GM19238 (cell line): ENCODE results near the gene KATNIP.

Source experiments
- DNase-seq: peaks from one replicate; pipeline ENCODE4 v3.0.0; 2011; ENCODE audit warnings: low spot score; ENCODE audit not compliant: insufficient read length

The KATNIP gene

DNA sequence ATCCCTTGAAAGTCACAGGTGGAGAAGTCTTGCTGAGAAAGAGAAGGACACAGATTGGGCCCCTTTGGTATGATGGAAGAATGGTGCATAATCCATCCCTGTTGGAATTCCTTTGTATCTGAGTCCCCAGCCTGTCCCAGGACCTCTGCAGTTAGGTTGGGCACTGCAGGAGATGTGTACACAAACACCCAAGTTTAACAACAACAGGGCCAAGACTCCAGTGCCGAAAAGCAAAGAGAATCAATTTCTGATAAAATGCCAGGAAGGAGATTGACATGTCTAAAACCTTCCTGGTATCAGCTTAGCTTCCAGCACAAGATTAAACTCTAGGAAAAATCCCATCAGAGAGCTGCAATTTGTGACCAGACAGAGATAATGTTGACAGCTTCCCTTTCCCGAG is 32.9 kb downstream of the KATNIP start:
- DNase-seq, result no peak

DNA sequence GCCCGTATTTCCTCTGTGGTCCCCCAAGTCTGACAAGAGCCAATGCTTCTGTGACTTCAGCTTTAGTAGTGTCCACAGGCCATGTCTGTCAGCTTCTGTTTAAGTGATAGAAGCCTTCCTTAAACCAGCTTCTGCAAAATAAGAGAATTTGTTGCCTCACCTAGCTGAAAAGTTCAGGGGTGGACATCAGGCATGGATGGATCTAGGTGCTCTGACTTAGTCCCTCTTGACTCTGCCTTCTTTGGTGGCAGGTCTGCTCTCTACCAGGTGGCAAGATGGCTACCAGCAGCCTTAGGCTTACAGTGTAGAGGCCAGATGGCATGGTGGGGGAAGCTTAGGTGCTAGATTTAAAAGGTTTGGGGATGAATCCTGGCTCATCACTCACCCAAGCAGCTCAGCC is 33.7 kb downstream of the KATNIP start:
- DNase-seq, result no peak

DNA sequence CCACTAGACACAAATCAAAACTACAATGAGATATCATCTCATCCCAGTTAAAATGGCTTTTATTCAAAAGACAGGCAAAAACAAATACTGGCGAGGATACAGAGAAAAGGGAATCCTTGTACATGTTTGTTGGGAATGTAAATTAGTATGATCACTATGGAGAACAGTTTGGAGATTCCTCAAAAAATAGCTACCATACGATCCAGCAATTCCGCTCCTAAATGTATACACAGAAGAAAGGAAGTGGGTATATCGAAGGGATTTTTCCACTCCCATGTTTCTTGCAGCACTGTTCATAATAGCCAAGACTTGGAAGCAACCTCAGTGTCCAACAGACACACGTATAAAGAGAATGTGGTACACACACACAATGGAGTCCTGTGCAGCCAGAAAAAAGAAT is 35.3 kb downstream of the KATNIP start:
- DNase-seq, result no peak

DNA sequence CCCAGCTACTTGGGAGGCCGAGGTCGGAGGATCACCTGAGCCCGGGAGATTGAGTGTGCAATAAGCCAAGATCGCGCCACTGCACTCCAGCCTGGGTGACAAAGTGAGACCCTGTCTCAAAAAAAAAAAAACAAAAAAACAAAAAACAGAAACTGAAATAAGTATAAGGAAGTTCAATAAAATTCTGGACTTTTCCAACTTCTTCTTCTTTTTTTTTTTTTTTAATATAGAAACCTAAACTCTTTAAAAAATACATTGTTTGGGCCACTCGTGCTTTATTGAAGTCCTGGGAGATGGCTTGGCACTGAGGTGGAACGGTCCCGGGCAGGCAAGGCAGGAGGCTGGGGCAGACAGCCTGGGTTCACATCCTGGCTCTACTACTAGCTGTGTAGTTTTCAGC is 36.8 kb downstream of the KATNIP start:
- DNase-seq, result no peak

- DNase-seq, result no peak
Observed at GRCh38 chr16:27588057-27588456, 38.1 kb downstream of the KATNIP start.

DNA sequence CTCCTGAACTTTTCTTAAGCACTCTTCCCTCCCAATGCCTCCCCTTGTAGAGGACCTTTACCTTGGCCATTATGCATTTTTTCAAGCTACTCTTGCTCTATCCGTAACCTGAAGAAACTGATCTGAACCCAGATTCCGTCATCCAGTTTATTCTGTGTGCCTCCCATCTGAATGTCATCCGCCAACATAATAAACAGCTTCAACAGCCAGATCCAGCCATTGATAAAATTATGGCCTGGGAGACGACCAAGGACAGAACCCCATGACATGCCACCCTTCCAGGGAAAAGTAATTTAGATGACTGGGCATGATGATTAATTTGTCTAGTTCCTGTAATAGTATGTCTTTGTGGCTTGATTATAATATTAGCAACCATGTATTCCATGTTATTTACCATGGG is 41.9 kb downstream of the KATNIP start:
- no peak for DNase-seq

GRCh38 chr16:27595475-27595874 is 45.5 kb downstream of the KATNIP start:
- no peak for DNase-seq

GRCh38 chr16:27595993-27596392 is 46.0 kb downstream of the KATNIP start:
- DNase-seq, result no peak

GRCh38 chr16:27596411-27596810 is 46.5 kb downstream of the KATNIP start:
- DNase-seq, result no peak

DNA sequence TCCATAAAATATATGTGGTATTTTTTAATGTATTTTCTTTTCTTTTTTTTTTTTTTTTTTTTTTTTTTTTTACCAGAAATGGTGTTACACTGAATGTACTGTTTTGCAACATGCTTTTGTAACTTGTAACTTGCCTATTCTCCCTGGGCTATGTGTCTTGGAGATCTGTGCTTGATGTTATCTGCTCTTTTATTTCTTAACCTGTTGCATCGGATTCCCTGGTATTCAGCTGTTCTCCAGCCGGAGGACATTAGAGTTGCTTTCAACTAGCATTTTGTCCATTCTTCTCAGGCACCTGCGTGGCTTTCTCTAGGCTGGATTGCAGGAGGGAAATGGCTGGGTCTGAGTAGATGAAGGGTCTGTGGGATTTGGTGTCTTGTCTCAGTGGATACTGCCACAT is 47.4 kb downstream of the KATNIP start:
- no peak for DNase-seq

- DNase-seq, result no peak
Observed at GRCh38 chr16:27598220-27598619, 48.3 kb downstream of the KATNIP start.

DNA sequence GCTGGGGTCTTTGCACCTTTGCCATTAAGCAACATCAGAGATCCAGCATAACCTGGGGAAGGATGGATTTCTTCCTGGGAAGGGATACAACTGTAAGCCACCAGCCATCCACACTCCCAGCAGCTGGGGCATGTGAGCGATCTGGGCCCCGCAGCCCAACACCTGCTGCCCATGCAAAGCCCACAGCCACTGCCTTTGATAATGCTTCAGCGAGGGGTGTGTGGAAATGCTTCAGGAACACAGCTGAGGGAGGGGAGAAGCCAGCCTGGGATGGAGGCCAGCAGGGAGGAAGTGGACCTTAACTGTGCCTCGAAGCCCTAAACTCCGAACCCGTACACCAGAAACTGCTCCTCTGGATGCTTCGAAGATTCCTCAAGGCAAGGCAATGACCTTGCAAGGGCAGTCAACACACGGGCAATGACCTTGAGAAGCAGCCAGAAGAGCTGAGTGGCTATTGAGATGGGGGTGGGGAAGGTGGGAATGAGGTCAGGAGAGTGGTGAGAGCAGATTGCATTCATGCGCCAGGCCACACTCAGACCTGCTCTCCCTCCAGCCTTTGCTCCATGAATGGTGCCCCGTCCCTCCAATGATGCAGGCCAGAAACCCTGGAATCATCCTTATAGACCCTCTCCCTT is 49.1 kb downstream of the KATNIP start:
- DNase-seq, result no peak

- DNase-seq, result no peak
Observed at GRCh38 chr16:27599606-27600005, 49.7 kb downstream of the KATNIP start.
